ENCODE results near the gene TNFAIP3.

TNFAIP3 gene

DNA sequence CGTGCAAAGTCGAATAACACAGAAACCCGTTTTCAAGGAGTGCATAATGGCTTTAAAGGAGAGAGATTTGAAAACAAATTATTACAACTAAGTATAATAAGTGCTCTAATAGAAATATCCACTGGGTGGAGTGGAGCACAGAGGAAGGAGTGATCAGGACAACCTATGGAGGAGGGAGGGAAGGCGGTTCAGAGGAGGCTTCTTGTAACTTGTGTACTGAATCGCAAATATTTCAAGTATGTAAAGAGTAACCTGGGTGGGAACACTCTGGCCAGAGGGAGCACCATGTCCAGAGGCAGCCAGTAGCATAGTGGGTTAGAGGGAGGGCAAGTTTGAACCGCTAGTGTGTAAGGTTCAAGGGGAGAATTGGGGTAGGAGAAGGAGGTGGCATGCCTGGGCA, 21.6 kb upstream of the TNFAIP3 start:
- DNase-seq = no peak

GRCh38 chr6:137846274-137846673, 20.8 kb upstream of the TNFAIP3 start:
- DNase-seq = no peak

DNA sequence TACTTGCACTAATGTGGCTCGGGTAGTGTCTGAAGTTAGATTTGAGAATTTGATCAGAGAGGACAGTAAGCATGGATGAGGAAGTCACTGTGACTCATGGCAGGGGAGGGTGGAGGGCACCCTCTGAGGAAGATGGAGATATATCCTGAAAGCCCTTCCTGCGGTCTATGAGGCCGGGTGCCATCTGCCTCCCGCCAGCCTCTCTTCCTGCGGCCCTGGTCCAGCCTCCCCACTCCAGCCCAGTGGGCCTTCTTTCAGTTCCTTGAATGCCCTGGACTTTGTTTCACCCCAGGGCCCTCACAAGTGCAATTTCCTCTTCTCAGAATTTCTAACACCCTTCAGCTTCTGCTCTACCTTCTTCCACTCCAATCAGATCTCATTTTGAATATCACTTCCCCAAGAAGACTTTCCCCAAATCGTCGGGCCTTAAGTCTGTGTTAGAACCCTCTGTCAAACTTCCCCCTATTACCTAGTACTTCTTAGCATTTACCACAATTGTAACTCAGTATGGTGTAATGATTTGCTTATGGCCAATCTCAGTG, 20.2 kb upstream of the TNFAIP3 start:
- DNase-seq = no peak

- DNase-seq = no peak
Measured at GRCh38 chr6:137847748-137848147, 19.3 kb upstream of the TNFAIP3 start.

DNA sequence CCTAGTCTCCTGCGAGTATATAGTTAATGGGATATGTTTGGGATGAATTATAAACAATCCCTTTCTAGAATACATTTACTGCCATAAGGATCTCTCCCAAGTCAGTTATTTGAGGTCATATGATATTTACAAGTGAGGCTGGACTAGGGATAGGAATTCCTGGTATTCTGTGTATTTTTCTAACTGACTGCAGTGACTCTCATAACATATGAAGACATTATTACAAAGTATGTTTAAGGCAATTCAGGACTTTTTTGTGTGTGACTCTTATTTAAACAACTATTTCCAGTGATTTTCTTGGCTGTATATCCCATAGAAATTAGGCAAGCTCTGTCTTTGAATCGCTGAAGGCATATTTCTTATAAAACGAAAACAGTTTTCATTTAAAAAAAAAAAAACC, 18.4 kb upstream of the TNFAIP3 start:
- no peak for DNase-seq

DNA sequence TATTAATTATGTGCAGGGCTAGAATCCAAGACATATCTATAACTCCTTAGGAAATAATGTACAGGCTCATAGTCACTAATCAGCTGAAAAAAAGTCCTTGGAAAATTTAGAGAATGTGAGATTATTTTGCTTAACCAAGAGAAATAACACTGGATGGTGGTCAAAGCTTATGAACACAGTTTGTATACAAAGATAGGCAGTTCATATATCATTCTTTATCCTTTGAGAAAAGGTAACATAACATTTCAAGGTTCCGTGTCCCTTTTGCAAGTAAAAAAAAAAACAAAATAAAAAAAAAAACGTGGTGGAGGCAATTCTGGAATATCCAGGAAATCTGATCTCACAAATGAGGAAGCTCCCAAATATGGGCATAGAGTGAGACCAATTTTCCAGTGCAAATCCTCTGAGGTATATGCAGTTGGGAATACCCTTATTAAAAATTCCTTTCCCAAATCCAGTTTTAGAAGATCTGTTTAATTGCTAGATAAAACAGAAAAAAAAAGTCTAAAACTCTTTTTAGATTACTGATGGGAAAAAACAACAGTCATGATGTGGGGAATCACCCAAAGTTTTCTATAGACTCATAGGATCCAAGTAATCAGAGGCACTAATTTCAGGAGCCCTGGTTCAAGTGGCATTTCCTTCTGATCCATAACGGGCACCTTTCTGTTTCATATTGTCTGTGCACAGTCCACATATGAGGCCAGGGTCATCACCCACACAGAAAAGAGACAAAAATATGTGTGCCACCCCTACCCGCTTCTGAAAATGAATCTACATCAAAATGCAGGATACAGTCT, 17.7 kb upstream of the TNFAIP3 start:
- no peak for DNase-seq

DNA sequence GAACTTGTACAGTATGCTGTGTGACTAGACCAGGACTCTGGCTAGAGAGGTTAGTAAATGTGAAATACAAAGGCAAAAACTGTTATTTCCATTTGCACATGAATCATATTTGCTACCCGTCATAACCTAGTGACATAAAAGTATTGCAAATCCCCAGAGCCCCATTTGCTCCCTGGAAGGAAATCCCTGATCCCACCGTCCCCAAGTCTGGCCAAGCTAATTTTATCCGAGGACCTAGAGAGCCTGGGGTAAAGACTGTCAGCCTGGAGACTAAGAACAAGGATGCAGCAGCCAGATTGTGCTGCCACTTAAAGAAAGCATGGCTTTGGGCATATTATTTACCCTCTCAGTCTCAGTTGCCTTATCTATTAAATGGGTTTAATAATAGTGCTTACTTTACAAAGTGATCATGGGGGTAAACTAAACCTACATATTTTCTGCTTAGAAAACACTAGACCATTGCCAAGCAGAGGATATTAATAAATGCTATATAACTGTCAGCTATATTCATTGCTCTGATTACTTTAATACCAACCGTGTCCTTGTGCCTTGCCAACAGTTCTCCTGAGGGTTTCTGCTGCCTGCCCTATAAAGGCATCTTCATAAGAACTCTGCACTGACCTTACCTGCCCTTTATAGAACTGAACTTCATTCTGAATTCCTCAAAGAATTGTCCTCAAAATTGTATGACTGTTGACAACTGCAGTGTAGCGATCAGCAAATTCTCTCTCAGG, 16.9 kb upstream of the TNFAIP3 start:
- DNase-seq = no peak

DNA sequence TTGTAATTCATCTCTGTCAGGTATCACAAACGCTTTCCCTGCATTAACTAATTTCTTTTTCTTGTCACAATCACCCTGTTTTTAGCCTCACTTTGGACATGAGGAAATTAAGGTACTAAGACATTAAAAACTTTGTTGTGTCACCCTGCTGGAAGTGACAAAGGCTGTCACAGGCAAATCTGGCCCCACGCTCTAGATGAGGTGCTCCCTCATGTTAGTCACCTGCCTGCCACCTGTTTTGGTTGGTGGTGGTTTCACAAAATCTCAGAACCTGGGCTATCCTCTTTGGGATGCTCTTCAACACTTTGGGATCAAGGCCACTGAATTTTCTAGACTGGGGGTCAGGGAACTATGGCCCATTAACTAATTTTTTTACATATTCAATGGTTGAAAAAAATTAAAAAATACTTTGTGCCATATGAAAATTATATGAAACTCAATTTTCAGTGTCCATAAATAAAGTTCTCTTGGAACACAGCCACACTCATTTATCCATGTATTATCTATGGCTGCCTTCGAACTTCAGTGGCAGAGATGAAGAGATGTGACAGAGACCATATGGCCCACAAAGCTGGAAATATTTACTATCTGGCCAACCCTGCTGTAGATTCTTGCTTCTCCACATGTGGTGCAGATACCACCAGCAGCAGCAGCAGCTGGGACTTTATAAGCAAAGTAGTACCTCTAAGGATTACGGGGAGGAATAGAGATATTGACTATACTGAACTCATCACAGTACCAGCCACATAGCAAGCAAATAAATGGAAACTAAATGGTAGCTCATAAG, 16.1 kb upstream of the TNFAIP3 start:
- DNase-seq = no peak

- no peak for DNase-seq
Measured at GRCh38 chr6:137851669-137852068, 15.4 kb upstream of the TNFAIP3 start.

GRCh38 chr6:137852346-137852745, 14.7 kb upstream of the TNFAIP3 start:
- no peak for DNase-seq

- DNase-seq = no peak
Measured at GRCh38 chr6:137852811-137853210, 14.2 kb upstream of the TNFAIP3 start.

DNA sequence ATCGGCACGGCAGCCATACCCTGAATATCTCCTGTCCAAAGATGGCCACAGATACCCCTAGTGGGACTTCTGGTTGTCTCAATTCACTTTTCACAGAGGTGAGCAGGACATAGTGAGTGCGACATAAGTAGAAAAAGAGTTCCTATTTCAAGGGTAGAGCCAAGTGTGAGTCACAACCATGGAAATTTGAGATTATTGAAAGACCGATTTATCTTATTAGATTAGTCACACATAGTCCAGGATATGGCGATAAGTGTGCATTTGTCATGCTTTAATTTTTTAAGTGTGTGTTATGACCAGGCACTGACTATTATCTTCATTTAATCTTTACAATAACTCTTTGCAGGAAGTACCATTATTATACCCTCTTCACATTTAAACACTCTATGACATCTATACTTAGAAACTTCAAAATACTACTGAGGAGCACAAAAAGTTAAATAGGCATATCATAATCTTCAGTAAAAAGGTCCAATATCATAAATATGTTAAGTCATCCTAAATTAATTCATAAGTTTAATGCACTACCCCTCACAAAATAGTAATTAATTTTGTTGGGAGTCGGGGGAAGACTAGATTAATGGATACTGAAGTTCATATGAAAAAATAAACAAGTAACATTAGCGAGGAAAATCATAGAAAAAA, 13.4 kb upstream of the TNFAIP3 start:
- DNase-seq = no peak

GRCh38 chr6:137856138-137856898, 10.7 kb upstream of the TNFAIP3 start:
- no peak for DNase-seq

- DNase-seq = no peak
Measured at GRCh38 chr6:137859025-137859424, 8.0 kb upstream of the TNFAIP3 start.

DNA sequence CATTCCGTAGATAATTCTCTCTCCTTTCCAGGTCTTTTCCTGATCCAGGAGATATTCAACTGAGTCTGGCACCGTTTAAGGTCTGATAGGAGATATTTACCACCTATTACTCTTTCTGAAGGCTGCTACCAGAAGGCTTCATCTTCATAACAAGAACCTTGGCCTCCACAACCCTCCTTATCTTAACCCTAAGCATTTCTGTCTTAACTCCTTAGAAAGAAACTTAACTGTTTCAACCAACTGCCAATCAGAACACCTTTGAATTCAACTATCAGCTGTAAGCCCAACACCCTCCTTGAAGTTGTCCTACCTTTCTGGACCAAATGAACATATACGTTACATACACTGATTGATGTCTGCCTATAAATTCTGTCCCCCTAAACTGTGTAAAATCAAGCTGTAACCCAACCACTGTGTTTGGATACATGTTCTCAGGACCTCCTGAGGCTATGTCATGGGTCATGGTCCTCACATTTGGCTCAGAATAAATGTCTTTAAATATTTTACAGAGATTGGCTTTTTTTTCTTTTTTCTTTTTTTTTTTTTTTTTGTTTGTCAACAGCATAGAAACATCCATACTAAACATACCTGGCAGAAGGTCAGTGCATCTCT, 6.6 kb upstream of the TNFAIP3 start:
- no peak for DNase-seq

DNA sequence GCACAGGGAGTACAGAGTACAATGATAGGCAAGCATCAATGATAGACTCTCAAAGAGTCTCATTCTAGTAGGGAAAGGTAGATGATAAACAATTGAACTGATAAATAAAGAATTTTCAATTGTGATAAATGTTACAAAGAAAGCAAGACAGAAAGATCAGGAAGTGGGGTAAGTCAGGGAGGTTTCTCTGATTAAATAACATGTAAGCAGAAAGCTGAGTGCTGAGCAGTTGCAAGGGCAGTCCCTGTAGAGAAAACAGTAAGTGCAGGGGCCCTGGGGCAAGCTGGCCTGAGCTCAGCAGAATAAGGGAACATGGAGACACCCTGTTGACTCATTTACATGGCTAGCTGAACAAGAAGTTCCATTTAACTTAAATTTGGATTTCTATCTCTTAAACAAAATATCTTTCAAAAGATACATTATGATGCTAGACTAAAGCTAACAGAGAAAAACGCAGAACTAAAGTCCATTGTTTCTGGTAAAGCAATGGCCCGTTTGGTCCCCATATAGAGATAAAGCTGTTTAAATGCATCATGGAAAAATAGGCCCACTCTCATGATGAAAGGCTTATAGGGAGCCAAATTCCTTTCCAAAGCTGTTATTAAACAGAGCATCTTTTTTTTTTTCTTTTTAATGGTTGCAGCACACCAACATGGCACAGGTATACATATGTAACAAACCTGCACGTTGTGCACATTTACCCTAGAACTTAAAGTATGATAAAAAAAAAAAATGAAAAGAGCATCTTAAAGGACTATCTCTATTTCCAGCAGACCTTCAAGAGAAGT, 5.3 kb upstream of the TNFAIP3 start:
- DNase-seq = no peak

GRCh38 chr6:137862419-137863090, 4.5 kb upstream of the TNFAIP3 start:
- DNase-seq = no peak

DNA sequence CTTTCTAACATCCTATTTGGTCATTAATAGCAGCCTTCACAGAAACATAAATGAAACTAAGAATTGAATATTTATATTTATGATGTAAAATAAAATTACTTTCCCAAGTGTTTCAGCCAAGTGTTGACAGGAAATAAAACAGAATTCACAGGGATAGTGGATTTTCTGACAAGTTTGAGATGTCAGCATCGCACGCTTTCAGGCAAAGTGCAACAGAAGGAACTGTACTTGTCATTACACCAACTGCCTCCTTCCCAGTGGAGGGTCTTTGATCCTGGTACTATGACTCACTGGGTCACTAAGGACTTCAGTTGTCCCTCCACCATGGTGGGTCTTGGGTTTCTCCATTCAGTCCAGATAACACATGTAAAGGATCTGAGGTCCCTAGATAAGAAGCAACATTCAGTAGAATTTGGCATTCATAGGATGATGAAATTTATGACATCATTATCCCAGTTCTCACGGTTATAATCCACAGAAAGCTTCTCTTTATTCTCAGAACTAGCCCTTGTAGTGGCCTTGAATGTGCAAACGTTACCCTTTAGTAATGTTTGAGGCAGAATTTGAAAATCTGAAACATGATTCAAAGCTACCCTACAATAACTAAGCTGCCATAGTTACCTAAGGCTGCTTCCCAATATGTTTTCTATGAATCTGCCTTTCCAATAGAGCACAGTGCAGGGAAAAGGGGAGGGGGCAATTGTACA, 3.8 kb upstream of the TNFAIP3 start:
- no peak for DNase-seq

DNA sequence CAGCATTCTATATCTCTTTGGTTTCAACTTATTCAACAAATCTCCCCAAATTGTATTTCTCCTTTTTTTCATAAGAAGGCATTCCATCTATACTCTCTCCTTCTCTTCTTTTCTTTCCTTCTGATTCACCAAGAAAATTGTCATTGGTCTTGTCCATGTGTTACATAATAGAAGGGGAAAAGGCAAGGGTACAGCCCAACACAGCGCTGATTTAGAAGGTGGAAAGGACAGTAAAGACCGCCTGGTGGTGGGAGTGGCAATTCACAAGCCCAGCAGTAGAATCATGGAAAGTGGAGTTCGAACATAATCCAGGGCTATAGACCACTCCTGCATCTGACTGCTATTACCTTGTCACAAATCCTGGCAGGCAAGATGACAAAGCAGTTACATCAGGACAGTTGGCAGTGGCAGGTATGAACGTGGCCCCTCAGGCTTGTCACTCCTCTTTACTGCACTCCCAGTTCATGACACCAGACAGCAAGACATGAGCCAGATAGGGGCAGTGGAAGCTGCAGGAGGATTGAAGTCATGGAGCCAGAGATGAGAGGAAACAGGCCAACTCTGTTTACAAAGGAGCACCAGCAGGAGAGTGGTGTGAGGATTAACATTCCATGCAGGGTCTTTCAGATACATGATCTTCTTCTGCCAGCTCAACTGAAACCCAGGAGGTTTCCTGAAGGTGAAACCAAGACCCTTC, 2.1 kb upstream of the TNFAIP3 start:
- no peak for DNase-seq
